HepG2 (cell line): ENCODE data around the gene GLOD5. TPM values are rescaled to one million over a fixed set of nuclear protein-coding genes. Genes with fewer than 3 reads are reported as not detected.

ENCODE experiments used
- ATAC-seq: fragments of 200-7000 bp; cut with Tn5 transposase; 3 replicates; pipeline ENCODE4 v1.9.1; 2020; ENCODE audit warnings: mild to moderate bottlenecking, moderate library complexity
- BruUV-seq: library from RNA; stranded (reverse); fragments of 400-500 nt; replicated peaks from 2 replicates; lab custom pipeline; 2021; lab: Mats Ljungman, UMichigan
- CTCF ChIA-PET: fragments of 300-600 bp; formaldehyde crosslinking; extraction: SDS; loops from one replicate; lab custom pipeline; 2021; ENCODE audit warnings: low total read pairs, inconsistent platforms, low intra/inter-chr PET ratio; lab: Yijun Ruan, JAX
- POLR2A ChIA-PET: fragments of 350-600 bp; sonication (Branson Sonifier 250); formaldehyde crosslinking; loops from one replicate; lab custom pipeline; 2020; ENCODE audit warnings: antibody characterized with exemption, inconsistent platforms; lab: Yijun Ruan, JAX
- DNase-seq: peaks from one replicate; pipeline ENCODE4 v3.0.0-alpha.2; 2015; ENCODE audit warnings: low spot score
- FAIRE-seq: peaks from 3 replicates; lab custom pipeline; 2011; peaks lifted over from hg19 to GRCh38; lab: Jason Lieb, UNC
- H2AFZ ChIP-seq: one replicate; pipeline ENCODE4 v1.6.1; 2011; ENCODE audit warnings: low read length, inconsistent platforms
- H3K27ac ChIP-seq: fragments of 300-600 bp; 3 replicates; pipeline ENCODE4 v1.8.0; 2011; ENCODE audit warnings: mixed run types, mild to moderate bottlenecking, mixed read lengths, low read length, inconsistent platforms; ENCODE audit not compliant: insufficient read depth; ENCODE audit errors: extremely low read length
- H3K27me3 ChIP-seq, 2 experiments: fragments of 200-600 bp in 1 of 2; 2 replicates in 1 of 2; 3 replicates in 1 of 2; pipeline versions ENCODE4 v1.6.0 to v1.8.0; 2011; ENCODE audit warnings: low read length in 2 of 2, mild to moderate bottlenecking in 2 of 2, moderate library complexity in 2 of 2, inconsistent platforms in 1 of 2; ENCODE audit not compliant: insufficient read depth in 2 of 2, control insufficient read depth in 1 of 2
- H3K36me3 ChIP-seq, 2 experiments: fragments of 200-600 bp in 1 of 2; replicated peaks in 1 of 2; 2 replicates in 1 of 2; 3 replicates in 1 of 2; pipeline versions ENCODE4 v1.5.1 to v1.8.0; 2011; ENCODE audit warnings: low read length in 2 of 2, inconsistent platforms in 1 of 2; ENCODE audit not compliant: insufficient read depth in 2 of 2, control insufficient read depth in 1 of 2
- H3K4me1 ChIP-seq: 2 replicates; pipeline ENCODE4 v1.5.1; 2012; ENCODE audit warnings: low read length, inconsistent platforms; ENCODE audit not compliant: insufficient read depth
- H3K4me2 ChIP-seq: 2 replicates; pipeline ENCODE4 v1.6.0; 2011; ENCODE audit warnings: low read depth, low read length, inconsistent platforms
- H3K4me3 ChIP-seq, 3 experiments: fragments of 200-600 bp in 1 of 3; sonication (generic), shearing (Covaris generic) in 1 of 3; replicated peaks in 1 of 3; 2 replicates each; pipeline ENCODE4 v1.5.1; 2011 to 2016; ENCODE audit warnings: low read length in 3 of 3, inconsistent platforms in 2 of 3, low read depth in 2 of 3, mild to moderate bottlenecking in 2 of 3, control low read depth in 1 of 3, mixed read lengths in 1 of 3; ENCODE audit not compliant: insufficient read depth in 1 of 3
- H3K79me2 ChIP-seq: one replicate; pipeline ENCODE4 v1.6.1; 2011; ENCODE audit warnings: low read length, inconsistent platforms; ENCODE audit not compliant: insufficient read depth
- H3K9ac ChIP-seq: 2 replicates; pipeline ENCODE4 v1.6.0; 2011; ENCODE audit warnings: mild to moderate bottlenecking, low read depth, low read length, inconsistent platforms; ENCODE audit not compliant: insufficient read depth
- H3K9me3 ChIP-seq: 2 replicates; pipeline ENCODE4 v1.5.1; 2012; ENCODE audit warnings: mild to moderate bottlenecking, low read length
- H4K20me1 ChIP-seq: 2 replicates; pipeline ENCODE4 v1.6.0; 2011; ENCODE audit warnings: inconsistent platforms, mild to moderate bottlenecking, low read length, moderate library complexity; ENCODE audit not compliant: insufficient read depth
- DNMT3B ChIP-seq: conservative IDR thresholded peaks from 2 replicates; pipeline ENCODE4 v1.6.1; 2016; ENCODE audit warnings: missing biosample characterization, control low read depth
- HCFC1 ChIP-seq: fragments of 150-350 bp; IDR thresholded peaks from 2 replicates; pipeline ENCODE4 v1.6.1; 2014; ENCODE audit warnings: low read depth, low read length
- POLR2AphosphoS2 ChIP-seq: IDR thresholded peaks from 2 replicates; pipeline ENCODE4 v1.6.1; 2011; ENCODE audit warnings: low read depth, low read length, improper control_type of control experiment
- RARG ChIP-seq: sonication (generic); formaldehyde crosslinking; IDR thresholded peaks from 2 replicates; pipeline ENCODE4 v1.4.0; 2020; ENCODE audit warnings: low read depth, mild to moderate bottlenecking, missing genetic modification reagents
- RNF2 ChIP-seq: fragments of 450-650 bp; conservative IDR thresholded peaks from 2 replicates; pipeline ENCODE4 v1.6.1; 2016; ENCODE audit warnings: low read depth
- SP1 ChIP-seq, 2 experiments: fragments of 450-650 bp in 1 of 2; sonication (generic) in 1 of 2; formaldehyde crosslinking in 1 of 2; IDR thresholded peaks; 2 replicates each; pipeline versions ENCODE4 v1.4.0 to v1.6.1; 2016 to 2020; ENCODE audit warnings: missing genetic modification reagents in 1 of 2
- SP140L ChIP-seq: sonication (generic); formaldehyde crosslinking; IDR thresholded peaks from 2 replicates; pipeline ENCODE4 v1.4.0; 2020; ENCODE audit warnings: missing genetic modification reagents, borderline replicate concordance
- THRA ChIP-seq: sonication (generic); formaldehyde crosslinking; IDR thresholded peaks from 2 replicates; pipeline ENCODE4 v1.4.0; 2020; ENCODE audit warnings: missing genetic modification reagents, borderline replicate concordance
- ZNF569 ChIP-seq: sonication (generic); formaldehyde crosslinking; IDR thresholded peaks from 2 replicates; pipeline ENCODE4 v1.5.0; 2020; ENCODE audit warnings: mild to moderate bottlenecking, missing genetic modification reagents, moderate library complexity, borderline replicate concordance
- ZNF709 ChIP-seq: sonication (generic); formaldehyde crosslinking; IDR thresholded peaks from 2 replicates; pipeline ENCODE4 v1.5.0; 2020; ENCODE audit warnings: mild to moderate bottlenecking, missing genetic modification reagents
- ZNF816 ChIP-seq: sonication (generic); formaldehyde crosslinking; IDR thresholded peaks from 2 replicates; pipeline ENCODE4 v1.8.0; 2022; ENCODE audit warnings: missing genetic modification reagents, mild to moderate bottlenecking, borderline replicate concordance
- WGBS: methylation state at CpG from one replicate; pipeline ENCODE4 v1.1.6; 2017; ENCODE audit warnings: low lambda C conversion rate; 5-methylcytosine and 5-hydroxymethylcytosine counted together
- in situ Hi-C: cut with HindIII; loops from 2 replicates; pipeline ENCODE4 v1.10.0; 2017; ENCODE audit warnings: low pct_unique_long_range_greater_than_20kb; ENCODE audit not compliant: extremely low pct_ligation_motif_present
- intact Hi-C: fragments of 100-400 bp; cut with micrococcal nuclease; formaldehyde crosslinking; loops from one replicate; pipeline ENCODE4 v1.10.0; 2022; ENCODE audit not compliant: unreplicated experiment
- polyA plus RNA-seq, 8 experiments: library from polyadenylated mRNA; depleted of rRNA in 3 of 8; stranded (reverse) in 7 of 8; unstranded in 1 of 8; fragments of >200 nt; fragmentation: Illumina TruSeq in 4 of 8; extraction: Trizol in 4 of 8; gene quantifications; 2 replicates each; pipeline versions ENCODE4 v1.2.1 to v1.2.3, GENCODE V29; 2011 to 2016; ENCODE audit warnings: low read depth in 4 of 8, missing spikeins in 1 of 8, mixed read lengths in 1 of 8; ENCODE audit not compliant: insufficient read depth in 1 of 8
- total RNA-seq, 5 experiments: library from RNA; depleted of rRNA; stranded (reverse); fragments of >200 nt; fragmentation: Illumina TruSeq; extraction: Trizol; gene quantifications; 2 replicates each; pipeline ENCODE4 v1.2.3, GENCODE V29; 2016; ENCODE audit warnings: low read depth in 1 of 5
- TF ChIP-seq, protein P1 (sequence below): sonication (generic); formaldehyde crosslinking; IDR thresholded peaks from 2 replicates; pipeline ENCODE4 v1.5.1; 2020; ENCODE audit warnings: missing genetic modification reagents, mild to moderate bottlenecking, borderline replicate concordance
- TF ChIP-seq, protein P2 (sequence below): sonication (generic); formaldehyde crosslinking; IDR thresholded peaks from 2 replicates; pipeline ENCODE4 v1.4.0; 2020; ENCODE audit warnings: missing genetic modification reagents

The GLOD5 gene
- total and polyA plus RNA-seq, 2 of the 13 experiments (the other 11 are each of a cell fraction or from before 2014, with no cell fraction given) = 0.93 to 1.3 TPM

GRCh38 chrX:48813644-48814043, 52.1 kb downstream of the GLOD5 start (continued):
- TF ChIP-seq ZNF569 (CRISPR knock-in tag) = no peak

- intact Hi-C loops (no loop called here), in situ Hi-C loops (no loop called here)
- FAIRE-seq (no peak), ATAC-seq (no peak), DNase-seq (no peak)
- Histone ChIP-seq H3K4me2 (no peak overlapping the region), H3K27me3 (no peaks in the 10 kb centered on the region), H3K36me3 (peaks cover 1 to 13% of the 10 kb centered on the region in 2 experiments; a peak in 2 of 5 replicates), H3K9ac (no peak overlapping the region), H3K9me3 (no peaks in the 10 kb centered on the region), H3K4me3 (no peak overlapping the region), H2AFZ (no peak overlapping the region), H4K20me1 (no peaks in the 10 kb centered on the region), H3K79me2 (no peaks in the 10 kb centered on the region), H3K4me1 (no peaks in the 10 kb centered on the region), H3K27ac (no peak overlapping the region)
- ChIA-PET CTCF (no interaction called here), POLR2A (no interaction called here)
- TF ChIP-seq RNF2 (no peak), DNMT3B (CRISPR knock-in tag) (no peak), HCFC1 (no peak), SP140L (CRISPR knock-in tag) (no peak), ZNF709 (no peak), RARG (no peak), POLR2AphosphoS2 (no peak), THRA (CRISPR knock-in tag) (no peak), SP1 (IDR thresholded peaks at IDR 0.05) (no peak), SP1 (CRISPR knock-in tag; IDR thresholded peaks at IDR 0.05) (no peak), ZNF816 (CRISPR knock-in tag) (no peak)
- TF ChIP-seq, protein P1, sequence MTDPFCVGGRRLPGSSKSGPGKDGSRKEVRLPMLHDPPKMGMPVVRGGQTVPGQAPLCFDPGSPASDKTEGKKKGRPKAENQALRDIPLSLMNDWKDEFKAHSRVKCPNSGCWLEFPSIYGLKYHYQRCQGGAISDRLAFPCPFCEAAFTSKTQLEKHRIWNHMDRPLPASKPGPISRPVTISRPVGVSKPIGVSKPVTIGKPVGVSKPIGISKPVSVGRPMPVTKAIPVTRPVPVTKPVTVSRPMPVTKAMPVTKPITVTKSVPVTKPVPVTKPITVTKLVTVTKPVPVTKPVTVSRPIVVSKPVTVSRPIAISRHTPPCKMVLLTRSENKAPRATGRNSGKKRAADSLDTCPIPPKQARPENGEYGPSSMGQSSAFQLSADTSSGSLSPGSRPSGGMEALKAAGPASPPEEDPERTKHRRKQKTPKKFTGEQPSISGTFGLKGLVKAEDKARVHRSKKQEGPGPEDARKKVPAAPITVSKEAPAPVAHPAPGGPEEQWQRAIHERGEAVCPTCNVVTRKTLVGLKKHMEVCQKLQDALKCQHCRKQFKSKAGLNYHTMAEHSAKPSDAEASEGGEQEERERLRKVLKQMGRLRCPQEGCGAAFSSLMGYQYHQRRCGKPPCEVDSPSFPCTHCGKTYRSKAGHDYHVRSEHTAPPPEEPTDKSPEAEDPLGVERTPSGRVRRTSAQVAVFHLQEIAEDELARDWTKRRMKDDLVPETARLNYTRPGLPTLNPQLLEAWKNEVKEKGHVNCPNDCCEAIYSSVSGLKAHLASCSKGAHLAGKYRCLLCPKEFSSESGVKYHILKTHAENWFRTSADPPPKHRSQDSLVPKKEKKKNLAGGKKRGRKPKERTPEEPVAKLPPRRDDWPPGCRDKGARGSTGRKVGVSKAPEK (CRISPR knock-in tag) = no peak
- TF ChIP-seq, protein P2, sequence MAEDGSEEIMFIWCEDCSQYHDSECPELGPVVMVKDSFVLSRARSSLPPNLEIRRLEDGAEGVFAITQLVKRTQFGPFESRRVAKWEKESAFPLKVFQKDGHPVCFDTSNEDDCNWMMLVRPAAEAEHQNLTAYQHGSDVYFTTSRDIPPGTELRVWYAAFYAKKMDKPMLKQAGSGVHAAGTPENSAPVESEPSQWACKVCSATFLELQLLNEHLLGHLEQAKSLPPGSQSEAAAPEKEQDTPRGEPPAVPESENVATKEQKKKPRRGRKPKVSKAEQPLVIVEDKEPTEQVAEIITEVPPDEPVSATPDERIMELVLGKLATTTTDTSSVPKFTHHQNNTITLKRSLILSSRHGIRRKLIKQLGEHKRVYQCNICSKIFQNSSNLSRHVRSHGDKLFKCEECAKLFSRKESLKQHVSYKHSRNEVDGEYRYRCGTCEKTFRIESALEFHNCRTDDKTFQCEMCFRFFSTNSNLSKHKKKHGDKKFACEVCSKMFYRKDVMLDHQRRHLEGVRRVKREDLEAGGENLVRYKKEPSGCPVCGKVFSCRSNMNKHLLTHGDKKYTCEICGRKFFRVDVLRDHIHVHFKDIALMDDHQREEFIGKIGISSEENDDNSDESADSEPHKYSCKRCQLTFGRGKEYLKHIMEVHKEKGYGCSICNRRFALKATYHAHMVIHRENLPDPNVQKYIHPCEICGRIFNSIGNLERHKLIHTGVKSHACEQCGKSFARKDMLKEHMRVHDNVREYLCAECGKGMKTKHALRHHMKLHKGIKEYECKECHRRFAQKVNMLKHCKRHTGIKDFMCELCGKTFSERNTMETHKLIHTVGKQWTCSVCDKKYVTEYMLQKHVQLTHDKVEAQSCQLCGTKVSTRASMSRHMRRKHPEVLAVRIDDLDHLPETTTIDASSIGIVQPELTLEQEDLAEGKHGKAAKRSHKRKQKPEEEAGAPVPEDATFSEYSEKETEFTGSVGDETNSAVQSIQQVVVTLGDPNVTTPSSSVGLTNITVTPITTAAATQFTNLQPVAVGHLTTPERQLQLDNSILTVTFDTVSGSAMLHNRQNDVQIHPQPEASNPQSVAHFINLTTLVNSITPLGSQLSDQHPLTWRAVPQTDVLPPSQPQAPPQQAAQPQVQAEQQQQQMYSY (CRISPR knock-in tag) = no peak
- no TSS peak for BruUV-seq
- WGBS = no CpG with 5 or more reads among the region's 8 CpGs
Measured at GRCh38 chrX:48814722-48815121, 53.2 kb downstream of the GLOD5 start.
